Neuronal stem cell (in vitro differentiated cells): ENCODE measurements around the gene GRIN3B.

Source experiments
- DNase-seq: peaks from one replicate; pipeline ENCODE4 v3.0.0-alpha.2; 2013; ENCODE audit warnings: low spot score
- H2AFZ ChIP-seq: one replicate; pipeline ENCODE4 v1.6.1; 2013; ENCODE audit warnings: mild to moderate bottlenecking, low read length, inconsistent platforms
- H2AK5ac ChIP-seq: 2 replicates; pipeline ENCODE4 v1.6.1; 2013; ENCODE audit warnings: low read depth, mild to moderate bottlenecking, inconsistent platforms, low read length, moderate library complexity, mixed read lengths
- H2BK120ac ChIP-seq: 2 replicates; pipeline ENCODE4 v1.6.1; 2013; ENCODE audit warnings: low read depth, mild to moderate bottlenecking, inconsistent platforms, low read length, moderate library complexity, mixed read lengths
- H2BK12ac ChIP-seq: one replicate; pipeline ENCODE4 v1.6.1; 2013; ENCODE audit warnings: low read length, inconsistent platforms
- H2BK15ac ChIP-seq: 2 replicates; pipeline ENCODE4 v1.6.1; 2013; ENCODE audit warnings: mild to moderate bottlenecking, low read length, inconsistent platforms, mixed read lengths
- H2BK5ac ChIP-seq: one replicate; pipeline ENCODE4 v1.6.1; 2013; ENCODE audit warnings: inconsistent platforms, mild to moderate bottlenecking, low read length, moderate library complexity
- H3K14ac ChIP-seq: one replicate; pipeline ENCODE4 v1.6.1; 2013; ENCODE audit warnings: low read length, inconsistent platforms
- H3K18ac ChIP-seq: 2 replicates; pipeline ENCODE4 v1.6.1; 2013; ENCODE audit warnings: low read length, inconsistent platforms
- H3K23ac ChIP-seq: 2 replicates; pipeline ENCODE4 v1.6.1; 2013; ENCODE audit warnings: low read depth, mild to moderate bottlenecking, mixed read lengths, low read length, inconsistent platforms; ENCODE audit not compliant: poor library complexity
- H3K27ac ChIP-seq: replicated peaks from 3 replicates; pipeline ENCODE4 v1.5.1; 2013; ENCODE audit warnings: low read length, inconsistent platforms
- H3K27me3 ChIP-seq, 3 experiments: 2 replicates each; pipeline ENCODE4 v1.6.1; 2013; ENCODE audit warnings: low read length in 3 of 3, mild to moderate bottlenecking in 2 of 3, inconsistent platforms in 1 of 3, low read depth in 1 of 3, mixed read lengths in 1 of 3, moderate library complexity in 1 of 3; ENCODE audit not compliant: control insufficient read depth in 3 of 3, insufficient read depth in 3 of 3
- H3K36me3 ChIP-seq, 2 donors: replicated peaks in 1 of 2; 2 replicates each; pipeline ENCODE4 v1.6.1; 2013; ENCODE audit warnings: low read length in 2 of 2; ENCODE audit not compliant: control insufficient read depth in 2 of 2, insufficient read depth in 2 of 2
- H3K4ac ChIP-seq: 2 replicates; pipeline ENCODE4 v1.6.1; 2013; ENCODE audit warnings: inconsistent platforms, mild to moderate bottlenecking, low read length, moderate library complexity
- H3K4me1 ChIP-seq, 2 donors: 1 replicate in 1 of 2; 2 replicates in 1 of 2; pipeline ENCODE4 v1.6.1; 2013; ENCODE audit warnings: low read length in 2 of 2, low read depth in 1 of 2; ENCODE audit not compliant: control insufficient read depth in 2 of 2, insufficient read depth in 1 of 2
- H3K4me2 ChIP-seq: one replicate; pipeline ENCODE4 v1.6.1; 2013; ENCODE audit warnings: mild to moderate bottlenecking, low read length, inconsistent platforms; ENCODE audit not compliant: insufficient read depth, poor library complexity, severe bottlenecking
- H3K4me3 ChIP-seq, 2 donors: 2 replicates each; pipeline ENCODE4 v1.5.1; 2013; ENCODE audit warnings: low read length in 2 of 2, mild to moderate bottlenecking in 2 of 2, inconsistent platforms in 1 of 2, moderate library complexity in 1 of 2
- H3K79me1 ChIP-seq: one replicate; pipeline ENCODE4 v1.6.1; 2013; ENCODE audit warnings: low read depth, mild to moderate bottlenecking, inconsistent platforms, low read length, moderate library complexity
- H3K9ac ChIP-seq: one replicate; pipeline ENCODE4 v1.6.1; 2013; ENCODE audit warnings: mild to moderate bottlenecking, low read depth, low read length, inconsistent platforms; ENCODE audit not compliant: poor library complexity
- H3K9me3 ChIP-seq, 2 donors: replicated peaks in 1 of 2; 2 replicates each; pipeline versions ENCODE3 to v1.6.1; 2013; ENCODE audit warnings: low read length in 2 of 2, mild to moderate bottlenecking in 2 of 2, inconsistent platforms in 1 of 2, low read depth in 1 of 2, mixed read lengths in 1 of 2, moderate library complexity in 1 of 2; ENCODE audit not compliant: control insufficient read depth in 2 of 2, insufficient read depth in 1 of 2
- H4K8ac ChIP-seq: one replicate; pipeline ENCODE4 v1.6.1; 2013; ENCODE audit warnings: low read depth, mild to moderate bottlenecking, inconsistent platforms, low read length, moderate library complexity
- H4K91ac ChIP-seq: one replicate; pipeline ENCODE4 v1.6.1; 2013; ENCODE audit warnings: low read length, low read depth, mild to moderate bottlenecking, inconsistent platforms; ENCODE audit not compliant: poor library complexity
- WGBS, 2 donors: extraction: QIAGEN DNeasy Blood & Tissue Kit; methylation state at CpG; one replicate each; pipeline ENCODE4 v1.1.7; 2013; ENCODE audit warnings: missing lambda C conversion rate in 2 of 2, mixed read lengths in 1 of 2; ENCODE audit not compliant: insufficient read length in 2 of 2, insufficient replicate concordance in 1 of 2; ENCODE audit errors: extremely low coverage in 2 of 2; 5-methylcytosine and 5-hydroxymethylcytosine counted together

GRIN3B gene

DNA sequence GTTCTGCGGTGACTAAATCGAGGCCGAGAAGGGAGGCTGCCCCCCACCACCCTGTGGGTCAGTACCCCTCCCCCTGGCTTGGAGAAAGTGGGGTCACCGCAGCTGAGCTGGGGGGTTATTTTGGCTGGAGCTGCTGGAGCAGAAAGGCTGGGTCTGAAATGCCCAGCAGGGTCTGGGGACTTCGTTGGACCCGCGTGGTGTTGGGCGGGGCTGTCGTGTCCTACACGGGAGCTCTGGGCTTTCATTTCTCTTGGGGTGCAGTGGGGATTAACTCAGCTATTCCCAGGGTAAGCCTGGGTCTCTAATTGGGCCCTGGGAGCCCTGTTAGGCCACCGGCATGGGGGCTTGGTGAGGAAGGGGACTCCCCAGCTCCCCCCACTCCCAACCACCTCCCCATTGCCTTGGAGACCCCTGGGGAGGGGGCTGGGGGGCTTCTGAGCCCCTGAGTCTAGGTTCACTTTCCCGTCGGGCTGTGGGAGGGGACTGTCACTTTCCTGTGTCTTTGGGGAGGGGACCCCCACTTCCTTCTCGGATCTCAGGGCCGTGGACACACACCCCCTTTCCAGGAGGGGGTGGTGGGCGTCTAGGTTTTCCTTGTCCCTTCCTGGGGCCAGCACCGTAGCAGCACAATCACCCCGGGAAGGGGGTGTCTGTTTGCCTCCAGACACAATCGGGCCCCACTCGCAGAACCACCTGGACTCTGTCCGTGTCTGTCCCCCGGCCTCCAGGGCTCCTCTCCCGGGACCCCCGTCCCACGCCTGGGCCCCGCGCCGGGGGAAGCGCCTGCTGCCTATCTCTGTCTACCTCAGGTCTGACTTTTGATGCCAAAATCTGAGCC is 26.3 kb upstream of the GRIN3B start:
- no peak overlapping the region for H2BK5ac ChIP-seq
- H2AK5ac ChIP-seq = peak overlapping the region; percentile 61
- WGBS, 2 donors = no CpG with 5 or more reads among the region's 29 CpGs
- no peak overlapping the region for H2BK12ac ChIP-seq
- H3K4me1 ChIP-seq = no peaks in the 10 kb centered on the region
- H3K36me3 ChIP-seq = peaks cover 17 to 45% of the 10 kb centered on the region in 2 donors
- H3K18ac ChIP-seq = no peak overlapping the region
- H3K27ac ChIP-seq = no peak overlapping the region
- H4K8ac ChIP-seq = no peak overlapping the region
- peaks cover 8 to 24% of the 10 kb centered on the region in 2 donors for H3K9me3 ChIP-seq
- H3K4me3 ChIP-seq = no peak overlapping the region
- H2BK120ac ChIP-seq = no peak overlapping the region
- peaks cover 0 to 2% (median 0%) of the 10 kb centered on the region in 3 experiments for H3K27me3 ChIP-seq
- no peak overlapping the region for H2BK15ac ChIP-seq
- DNase-seq = no peak
- no peak overlapping the region for H3K4ac ChIP-seq
- no peak overlapping the region for H3K14ac ChIP-seq
- no peak overlapping the region for H3K23ac ChIP-seq
- H2AFZ ChIP-seq = no peak overlapping the region
- peaks cover 3% of the 10 kb centered on the region for H3K79me1 ChIP-seq
- H3K9ac ChIP-seq = no peak overlapping the region
- H4K91ac ChIP-seq = no peak overlapping the region
- H3K4me2 ChIP-seq = no peak overlapping the region

DNA sequence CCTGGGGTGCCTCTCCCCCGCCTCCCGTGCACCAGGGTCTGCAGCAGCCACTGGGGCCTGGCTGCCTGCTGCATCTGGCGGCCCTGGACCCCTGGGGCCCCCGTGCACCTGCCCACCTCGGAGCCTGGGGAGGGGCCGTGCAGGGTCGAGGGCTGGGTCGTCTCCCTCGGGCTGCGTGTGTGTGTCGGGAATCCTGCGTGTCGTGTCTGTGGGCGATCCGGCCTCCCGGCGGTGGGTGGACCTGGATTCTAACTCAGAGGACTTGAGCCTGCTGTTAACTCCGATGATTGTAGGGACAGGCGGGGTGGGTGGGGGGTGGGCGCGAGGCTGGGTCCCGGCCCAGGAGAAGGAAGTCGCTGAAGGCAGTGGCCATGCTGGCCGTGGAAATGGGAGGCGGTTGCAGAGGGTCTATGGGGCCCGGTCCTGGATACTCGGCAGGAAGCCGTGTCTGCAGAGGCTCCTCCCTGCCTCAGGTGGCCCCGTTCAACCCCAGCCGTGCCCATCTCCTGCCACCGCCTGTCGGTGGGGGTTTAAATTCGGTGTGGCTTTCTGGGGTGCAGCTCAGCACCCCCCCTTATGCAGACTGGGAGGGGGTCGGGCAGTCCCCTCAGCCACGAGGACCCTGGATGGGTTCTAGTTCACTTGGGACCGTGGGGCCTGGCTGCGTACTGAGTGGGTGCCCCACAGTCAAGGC is 25.5 kb upstream of the GRIN3B start:
- no peak overlapping the region for H2BK5ac ChIP-seq
- no peak overlapping the region for H2BK15ac ChIP-seq
- no CpG with 5 or more reads among the region's 37 CpGs for WGBS, 2 donors
- H3K18ac ChIP-seq = peak overlapping the region; percentile 76
- H2BK120ac ChIP-seq = no peak overlapping the region
- no peak overlapping the region for H4K91ac ChIP-seq
- H2AK5ac ChIP-seq = peak overlapping the region; percentile 61
- H3K27me3 ChIP-seq = peaks cover 0 to 2% (median 0%) of the 10 kb centered on the region in 3 experiments
- H3K4me3 ChIP-seq = no peak overlapping the region
- H3K9ac ChIP-seq = no peak overlapping the region
- H3K36me3 ChIP-seq = peaks cover 14 to 37% of the 10 kb centered on the region in 2 donors
- H3K27ac ChIP-seq = no peak overlapping the region
- no peak overlapping the region for H3K14ac ChIP-seq
- no peak overlapping the region for H2BK12ac ChIP-seq
- H3K4me1 ChIP-seq = peaks cover 6% of the 10 kb centered on the region in 2 donors
- H3K4me2 ChIP-seq = no peak overlapping the region
- peak overlapping the region; percentile 5 for H3K23ac ChIP-seq
- no peak overlapping the region for H3K4ac ChIP-seq
- no peak overlapping the region for H2AFZ ChIP-seq
- no peak for DNase-seq
- peaks cover 7 to 23% of the 10 kb centered on the region in 2 donors for H3K9me3 ChIP-seq
- peaks cover 3% of the 10 kb centered on the region for H3K79me1 ChIP-seq
- no peak overlapping the region for H4K8ac ChIP-seq

DNA sequence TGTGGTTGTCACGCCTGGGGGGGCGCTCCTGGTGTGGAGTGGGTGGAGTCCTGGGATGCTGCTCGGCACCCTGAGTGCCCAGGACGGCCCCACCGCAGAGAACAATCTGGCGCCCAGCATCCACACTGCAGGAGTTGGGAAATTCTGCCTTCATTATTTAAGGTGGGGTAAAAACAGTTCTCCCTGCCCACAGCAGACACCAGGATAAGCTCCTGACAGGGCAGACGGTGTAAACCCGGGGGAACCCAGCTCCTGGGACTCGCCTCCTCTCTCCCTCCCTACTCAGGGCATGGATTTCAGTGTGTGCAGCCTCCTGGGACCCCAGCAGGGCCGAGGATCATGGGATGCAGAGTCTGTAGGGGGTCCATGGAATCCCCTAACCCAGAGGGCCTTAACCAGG is 23.7 kb upstream of the GRIN3B start:
- Histone ChIP-seq H3K4me3 (no peak overlapping the region), H3K27me3 (no peaks in the 10 kb centered on the region), H3K9ac (no peak overlapping the region), H3K4ac (no peak overlapping the region), H3K4me2 (no peak overlapping the region), H3K23ac (no peak overlapping the region), H3K14ac (no peak overlapping the region), H3K9me3 (peaks cover 0 to 5% of the 10 kb centered on the region in 2 donors), H2BK15ac (no peak overlapping the region), H2BK120ac (no peak overlapping the region), H3K4me1 (peaks cover 15% of the 10 kb centered on the region in 2 donors), H4K91ac (no peak overlapping the region), H3K36me3 (peaks cover 4 to 20% of the 10 kb centered on the region in 2 donors), H2BK12ac (no peak overlapping the region), H3K79me1 (peaks cover 1% of the 10 kb centered on the region), H4K8ac (no peak overlapping the region), H3K18ac (no peak overlapping the region), H2AFZ (no peak overlapping the region), H2BK5ac (no peak overlapping the region), H2AK5ac (no peak overlapping the region), H3K27ac (no peak overlapping the region)
- no CpG with 5 or more reads among the region's 10 CpGs for WGBS, 2 donors
- DNase-seq = no peak

DNA sequence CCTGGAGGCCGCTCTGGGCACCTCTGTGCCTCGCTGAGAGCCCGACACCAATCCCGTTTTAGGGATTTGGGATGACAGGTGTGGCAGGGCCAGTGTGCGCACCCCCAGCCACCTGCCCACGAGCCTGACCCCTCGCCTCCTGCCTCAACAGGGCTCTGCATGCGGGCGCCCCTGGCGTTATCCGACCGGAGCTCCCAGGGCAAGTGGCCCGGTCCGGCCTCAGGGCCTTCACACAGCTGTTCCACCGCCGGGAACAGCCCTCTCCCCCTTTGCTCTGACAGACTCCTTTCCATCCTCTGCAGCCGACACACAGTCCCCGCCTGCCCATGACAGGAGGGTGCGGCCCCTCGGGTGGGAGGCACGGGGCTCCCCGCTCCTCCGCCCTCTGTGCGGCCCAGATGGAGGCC is 23.2 kb upstream of the GRIN3B start:
- no peak overlapping the region for H3K9ac ChIP-seq
- H2BK5ac ChIP-seq = peak overlapping the region; percentile 75
- peaks cover 0 to 3% of the 10 kb centered on the region in 2 donors for H3K9me3 ChIP-seq
- no peak overlapping the region for H3K4me3 ChIP-seq
- H3K23ac ChIP-seq = peak overlapping the region; percentile 31
- no peak for DNase-seq
- no peak overlapping the region for H2BK12ac ChIP-seq
- no CpG with 5 or more reads among the region's 24 CpGs for WGBS, 2 donors
- H2BK15ac ChIP-seq = no peak overlapping the region
- H4K8ac ChIP-seq = no peak overlapping the region
- H3K4ac ChIP-seq = no peak overlapping the region
- peak overlapping the region; percentile 17 for H3K18ac ChIP-seq
- peaks cover 1% of the 10 kb centered on the region for H3K79me1 ChIP-seq
- no peak overlapping the region for H3K14ac ChIP-seq
- peaks cover 15% of the 10 kb centered on the region in 2 donors for H3K4me1 ChIP-seq
- H2BK120ac ChIP-seq = no peak overlapping the region
- no peak overlapping the region for H3K27ac ChIP-seq
- H3K4me2 ChIP-seq = peak overlapping the region; percentile 3
- no peak overlapping the region for H2AK5ac ChIP-seq
- H4K91ac ChIP-seq = peak overlapping the region; percentile 30
- no peaks in the 10 kb centered on the region for H3K27me3 ChIP-seq
- no peak overlapping the region for H2AFZ ChIP-seq
- peaks cover 2 to 15% of the 10 kb centered on the region in 2 donors for H3K36me3 ChIP-seq
